ENCODE measurements around the gene RNF130. TPM values are rescaled to one million over a fixed set of nuclear protein-coding genes. Genes with fewer than 3 reads are reported as not detected.

RNF130 gene
- total RNA-seq, 1 donor from 2014 or later = 73.8 TPM

DNA sequence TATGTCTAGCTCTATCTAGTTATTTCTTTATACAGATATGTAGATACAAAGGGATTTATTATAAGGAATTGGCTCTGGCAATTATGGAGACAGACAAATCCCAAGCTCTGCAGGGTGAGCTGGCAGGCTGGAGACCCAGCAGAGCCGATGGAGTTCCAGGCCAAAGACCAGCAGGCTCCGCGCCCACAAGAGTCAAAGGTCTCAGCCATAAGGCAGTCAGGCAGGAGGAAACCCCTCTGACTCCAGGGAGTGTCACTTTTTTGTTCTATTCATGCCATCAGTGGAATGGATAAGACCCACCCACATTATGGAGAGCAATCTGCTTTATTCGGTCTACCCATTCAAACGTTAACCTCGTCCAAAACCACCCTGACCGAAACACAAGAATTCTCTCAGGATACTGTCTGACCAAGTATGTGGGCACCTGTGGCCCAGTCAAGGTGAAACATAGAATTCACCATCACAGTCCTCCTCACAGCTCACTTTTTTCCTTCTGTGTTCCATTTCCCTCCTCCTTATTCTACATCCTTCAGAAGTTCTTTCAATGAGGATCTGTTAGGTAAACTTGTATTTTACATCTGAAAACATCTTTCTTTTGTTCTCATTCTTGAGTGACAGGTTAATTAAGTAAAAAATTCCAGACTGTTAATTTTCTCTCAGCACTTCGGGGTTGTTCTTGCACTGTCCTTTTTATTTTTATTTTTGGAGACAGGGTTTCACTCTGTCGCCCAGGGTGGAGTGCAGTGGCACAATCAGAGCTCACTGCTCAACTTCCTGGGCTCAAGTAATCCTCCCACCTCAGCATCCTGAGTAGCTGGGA is 21.2 kb downstream of the RNF130 start:
- DNase-seq (ENCODE audit: low spot score, unreplicated experiment) = no peak
- peaks cover 48% of the 10 kb centered on the region for H3K4me1 Mint-ChIP-seq (ENCODE audit: low read depth)
- H3K36me3 Mint-ChIP-seq (ENCODE audit: insufficient read depth) = peaks cover 19% of the 10 kb centered on the region
- no peak overlapping the region for H3K4me3 Mint-ChIP-seq (ENCODE audit: low read depth)
- H3K9me3 Mint-ChIP-seq (ENCODE audit: low read depth) = peaks cover 6% of the 10 kb centered on the region
- no peaks in the 10 kb centered on the region for H3K27me3 Mint-ChIP-seq
- no peak for TF ChIP-seq CTCF (IDR thresholded peaks at IDR 0.05; ENCODE audit: unreplicated experiment)
- H3K27ac Mint-ChIP-seq = no peak overlapping the region

GRCh38 chr5:180049185-180049548 is 22.4 kb downstream of the RNF130 start:
- H3K36me3 Mint-ChIP-seq (ENCODE audit: insufficient read depth) = peaks cover 25% of the 10 kb centered on the region
- no peak for TF ChIP-seq CTCF (IDR thresholded peaks at IDR 0.05; ENCODE audit: unreplicated experiment)
- peak overlapping the region; percentile 40 for H3K27ac Mint-ChIP-seq
- DNase-seq (ENCODE audit: low spot score, unreplicated experiment) = no peak
- peaks cover 9% of the 10 kb centered on the region for H3K9me3 Mint-ChIP-seq (ENCODE audit: low read depth)
- H3K4me1 Mint-ChIP-seq (ENCODE audit: low read depth) = peaks cover 44% of the 10 kb centered on the region
- no peaks in the 10 kb centered on the region for H3K27me3 Mint-ChIP-seq
- H3K4me3 Mint-ChIP-seq (ENCODE audit: low read depth) = no peak overlapping the region

- Mint-ChIP-seq H3K27ac (peak overlapping the region; percentile 33), H3K4me1 (ENCODE audit: low read depth) (peaks cover 34% of the 10 kb centered on the region), H3K36me3 (ENCODE audit: insufficient read depth) (peaks cover 29% of the 10 kb centered on the region), H3K4me3 (ENCODE audit: low read depth) (no peak overlapping the region), H3K27me3 (no peaks in the 10 kb centered on the region), H3K9me3 (ENCODE audit: low read depth) (peaks cover 14% of the 10 kb centered on the region)
- no peak for TF ChIP-seq CTCF (IDR thresholded peaks at IDR 0.05; ENCODE audit: unreplicated experiment)
- no peak for DNase-seq (ENCODE audit: low spot score, unreplicated experiment)
Measured at GRCh38 chr5:180047667-180048066, 23.9 kb downstream of the RNF130 start.

DNA sequence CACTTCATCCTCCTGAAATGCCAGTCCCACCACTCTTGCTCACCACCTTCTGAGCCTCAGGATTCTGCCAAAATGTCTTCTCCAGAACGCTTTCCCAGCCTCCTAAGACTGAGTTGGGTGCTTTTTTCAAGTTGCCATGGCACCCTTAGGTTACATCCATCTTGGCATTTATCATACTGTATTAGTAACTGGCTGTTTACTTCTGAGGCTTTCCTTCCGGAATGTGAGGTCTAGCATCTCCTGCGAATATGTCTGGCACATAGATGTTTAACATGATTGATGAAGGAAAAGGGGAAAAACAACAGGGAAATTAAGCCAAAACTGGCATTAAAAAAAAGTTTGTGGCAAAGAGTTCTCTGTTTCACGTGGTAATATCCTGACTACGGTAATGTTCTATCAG is 24.9 kb downstream of the RNF130 start:
- Mint-ChIP-seq H3K4me1 (ENCODE audit: low read depth) (peaks cover 28% of the 10 kb centered on the region), H3K9me3 (ENCODE audit: low read depth) (peaks cover 14% of the 10 kb centered on the region), H3K27me3 (no peaks in the 10 kb centered on the region), H3K27ac (no peak overlapping the region), H3K36me3 (ENCODE audit: insufficient read depth) (peaks cover 29% of the 10 kb centered on the region), H3K4me3 (ENCODE audit: low read depth) (no peak overlapping the region)
- TF ChIP-seq CTCF (IDR thresholded peaks at IDR 0.05; ENCODE audit: unreplicated experiment) = no peak
- no peak for DNase-seq (ENCODE audit: low spot score, unreplicated experiment)

DNA sequence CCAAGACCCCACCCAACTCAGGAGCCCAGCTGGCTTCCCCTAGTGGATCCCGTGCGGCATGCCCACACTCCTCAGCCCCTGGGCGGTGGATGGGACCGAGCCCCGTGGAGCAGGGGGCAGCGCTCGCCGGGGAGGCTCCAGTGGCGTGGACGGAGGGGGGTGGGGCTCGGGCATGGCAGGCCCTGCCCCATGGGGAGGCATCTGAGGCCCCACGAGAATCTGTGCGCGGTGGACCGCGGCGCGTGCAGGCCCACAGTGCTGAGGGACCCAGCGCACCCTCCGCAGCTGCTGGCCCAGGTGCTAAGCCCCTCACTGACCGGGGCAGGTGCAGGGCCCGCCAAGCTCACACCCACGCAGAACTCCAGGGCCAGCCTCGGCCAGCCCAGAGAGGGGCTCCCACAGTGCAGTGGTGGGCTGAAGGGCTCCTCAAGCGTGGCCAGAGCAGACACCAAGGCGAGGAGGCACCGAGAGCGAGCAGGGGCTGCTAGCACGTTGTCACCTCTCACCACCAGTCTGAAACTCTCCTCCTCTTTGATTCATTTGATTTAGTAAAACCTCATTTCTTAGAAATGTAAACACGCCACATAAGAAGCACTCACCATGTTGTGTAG is 25.6 kb downstream of the RNF130 start:
- TF ChIP-seq CTCF (IDR thresholded peaks at IDR 0.05; ENCODE audit: unreplicated experiment) = no peak
- Mint-ChIP-seq H3K4me1 (ENCODE audit: low read depth) (peaks cover 28% of the 10 kb centered on the region), H3K9me3 (ENCODE audit: low read depth) (peaks cover 14% of the 10 kb centered on the region)

More for the DNA sequence above, 25.6 kb downstream of the RNF130 start:
- Mint-ChIP-seq H3K36me3 (ENCODE audit: insufficient read depth) (peaks cover 31% of the 10 kb centered on the region), H3K4me3 (ENCODE audit: low read depth) (no peak overlapping the region), H3K27me3 (no peaks in the 10 kb centered on the region), H3K27ac (no peak overlapping the region)
- DNase-seq (ENCODE audit: low spot score, unreplicated experiment) = no peak
